A549 treated with CpdA at 1 μM for 4 hours (cell line): Measurements from ENCODE around the gene RGS19. TPM values are rescaled to one million over a fixed set of nuclear protein-coding genes. Genes with fewer than 3 reads are reported as not detected.

Experiments used
- total RNA-seq: library from RNA; stranded (reverse); fragments of 200-300 nt; extraction: Qiagen RNA extraction; gene quantifications from 5 replicates; pipeline ENCODE4 v1.2.3, GENCODE V29; 2022; ENCODE audit warnings: low read depth

RGS19 gene, protein sequence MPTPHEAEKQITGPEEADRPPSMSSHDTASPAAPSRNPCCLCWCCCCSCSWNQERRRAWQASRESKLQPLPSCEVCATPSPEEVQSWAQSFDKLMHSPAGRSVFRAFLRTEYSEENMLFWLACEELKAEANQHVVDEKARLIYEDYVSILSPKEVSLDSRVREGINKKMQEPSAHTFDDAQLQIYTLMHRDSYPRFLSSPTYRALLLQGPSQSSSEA
- total RNA-seq = 13.7 to 27.6 TPM (median 23.8 TPM) in 5 replicates

DNA sequence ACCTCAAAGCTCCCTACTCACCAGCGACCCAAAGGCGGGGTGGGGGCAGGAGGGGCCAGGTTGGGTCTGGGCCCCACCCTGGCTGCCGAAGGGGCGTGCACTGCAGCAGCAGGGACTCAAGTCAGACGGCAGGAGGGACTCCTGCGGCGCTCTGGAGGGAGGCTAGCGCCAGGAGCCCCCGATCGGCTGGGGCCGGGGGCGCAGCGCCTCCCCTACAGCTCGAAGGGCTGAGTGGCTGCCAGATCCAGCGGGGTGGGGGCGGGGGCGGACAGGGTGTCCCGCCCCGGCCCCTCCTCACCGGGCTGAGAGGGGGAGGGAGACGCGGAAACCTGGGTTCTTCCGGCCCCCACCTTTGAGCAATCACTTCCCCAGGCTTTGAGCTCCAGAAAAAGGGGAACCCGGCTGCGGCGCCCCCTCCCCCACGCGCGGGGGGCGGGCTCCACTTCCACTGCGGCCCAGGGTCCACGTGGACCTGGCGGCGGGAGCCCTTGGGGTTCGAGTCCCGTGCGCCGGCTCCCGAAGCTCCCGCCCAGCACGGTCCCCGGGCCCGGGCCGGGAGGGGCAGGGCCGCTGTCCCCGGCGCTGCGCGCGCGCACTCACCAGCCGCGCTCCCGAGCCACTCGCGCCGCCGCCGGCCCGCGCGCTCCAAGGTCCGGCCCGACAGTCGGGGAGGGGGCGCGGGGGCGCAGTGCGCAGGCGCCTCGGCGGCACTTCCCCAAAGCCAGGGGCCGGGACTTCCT lies at the start of gene RGS19:
TSS of gene RGS19 (minus strand) at position 246 of the 740 bp plus-strand sequence. CDS start 2,632 bp downstream, outside the sequence.

DNA sequence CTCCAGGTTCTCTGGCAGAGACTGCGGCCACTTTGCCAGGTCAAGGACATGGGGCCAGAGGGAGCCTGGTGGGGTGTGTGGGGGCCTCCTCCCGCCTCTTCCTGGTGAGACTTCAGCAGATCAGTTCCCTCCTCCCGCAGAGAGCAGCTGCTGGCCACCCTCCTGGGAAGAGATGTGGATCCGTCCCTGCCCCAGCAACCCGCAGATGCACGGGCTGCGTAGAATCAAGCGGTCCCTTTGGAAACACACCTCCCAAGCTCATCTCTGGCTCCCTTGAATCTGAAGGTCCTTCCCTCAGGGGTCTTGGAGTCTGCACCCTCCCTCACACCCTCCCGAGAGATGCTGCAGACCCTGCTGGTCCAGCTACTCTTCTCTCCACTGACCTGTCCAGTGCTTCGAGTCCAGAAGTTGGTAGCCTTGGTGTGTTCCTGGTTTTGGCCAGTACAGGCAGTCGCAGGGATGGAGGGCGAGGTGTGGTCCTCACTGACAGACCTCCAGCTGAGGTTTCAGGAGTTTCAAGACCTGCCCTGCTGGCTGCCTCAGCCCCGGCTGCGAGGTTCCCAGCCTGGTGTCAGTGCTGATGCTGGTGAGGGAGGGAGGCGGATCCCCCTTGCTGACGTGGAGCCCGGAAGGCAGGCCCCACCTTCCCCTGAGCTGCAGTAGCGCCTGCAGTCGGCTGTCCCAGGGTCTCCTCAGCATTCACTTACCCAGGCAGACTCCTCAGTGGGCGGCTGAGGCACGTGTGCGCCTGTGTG lies 27.8 kb upstream of the RGS19 start, which contains the start of gene NPBWR2:
TSS of gene NPBWR2 (minus strand) at position 585 of the 755 bp plus-strand sequence. CDS start 734 bp downstream, outside the sequence.

DNA sequence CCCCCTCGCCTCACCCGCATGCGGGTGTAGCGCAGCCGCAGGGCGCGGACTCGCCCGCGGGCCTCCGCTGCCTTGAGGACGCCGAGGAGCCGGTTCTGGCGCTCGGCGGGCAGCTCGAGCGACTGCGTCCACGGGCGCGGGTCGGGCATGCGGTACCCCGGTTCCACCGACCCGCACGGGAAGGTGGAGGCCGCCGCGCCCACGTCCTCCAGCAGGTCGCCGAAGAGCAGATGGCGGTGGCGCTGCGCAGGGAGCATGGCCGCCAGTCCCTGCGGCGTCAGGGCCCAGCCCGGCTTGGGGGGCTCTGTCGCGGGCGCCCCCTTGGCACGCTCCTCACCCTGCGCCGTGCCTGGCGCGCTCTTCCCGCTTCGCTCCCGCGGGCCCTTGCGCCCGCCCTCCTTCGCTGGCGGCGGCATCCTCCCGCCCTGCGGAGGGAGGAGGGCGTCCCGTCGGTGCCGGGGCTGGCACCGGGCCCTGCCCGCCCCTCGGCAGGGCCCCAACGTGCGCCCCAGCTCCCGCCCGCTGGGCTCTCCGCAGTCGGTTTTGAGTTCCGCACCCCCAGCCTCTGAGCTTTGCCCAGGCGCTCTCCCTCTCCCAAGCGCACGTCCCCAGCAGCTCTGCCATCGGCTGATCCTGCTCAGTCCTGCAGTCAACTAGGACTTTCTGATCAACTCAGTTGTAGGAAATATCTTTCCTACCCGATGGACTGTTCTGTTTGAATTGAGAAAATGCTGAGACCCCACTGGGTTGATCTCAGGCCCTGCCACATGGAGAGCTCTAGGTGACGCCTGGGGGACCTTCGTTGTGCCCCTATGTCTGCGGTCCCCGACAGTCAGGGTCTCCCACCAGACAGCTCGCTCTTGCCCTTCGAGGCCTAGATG lies 4.7 kb upstream of the RGS19 start, which contains the start of gene LKAAEAR1:
TSS of gene LKAAEAR1 (minus strand) at position 595 of the 881 bp plus-strand sequence. CDS start at position 416, 179 bp downstream.

DNA sequence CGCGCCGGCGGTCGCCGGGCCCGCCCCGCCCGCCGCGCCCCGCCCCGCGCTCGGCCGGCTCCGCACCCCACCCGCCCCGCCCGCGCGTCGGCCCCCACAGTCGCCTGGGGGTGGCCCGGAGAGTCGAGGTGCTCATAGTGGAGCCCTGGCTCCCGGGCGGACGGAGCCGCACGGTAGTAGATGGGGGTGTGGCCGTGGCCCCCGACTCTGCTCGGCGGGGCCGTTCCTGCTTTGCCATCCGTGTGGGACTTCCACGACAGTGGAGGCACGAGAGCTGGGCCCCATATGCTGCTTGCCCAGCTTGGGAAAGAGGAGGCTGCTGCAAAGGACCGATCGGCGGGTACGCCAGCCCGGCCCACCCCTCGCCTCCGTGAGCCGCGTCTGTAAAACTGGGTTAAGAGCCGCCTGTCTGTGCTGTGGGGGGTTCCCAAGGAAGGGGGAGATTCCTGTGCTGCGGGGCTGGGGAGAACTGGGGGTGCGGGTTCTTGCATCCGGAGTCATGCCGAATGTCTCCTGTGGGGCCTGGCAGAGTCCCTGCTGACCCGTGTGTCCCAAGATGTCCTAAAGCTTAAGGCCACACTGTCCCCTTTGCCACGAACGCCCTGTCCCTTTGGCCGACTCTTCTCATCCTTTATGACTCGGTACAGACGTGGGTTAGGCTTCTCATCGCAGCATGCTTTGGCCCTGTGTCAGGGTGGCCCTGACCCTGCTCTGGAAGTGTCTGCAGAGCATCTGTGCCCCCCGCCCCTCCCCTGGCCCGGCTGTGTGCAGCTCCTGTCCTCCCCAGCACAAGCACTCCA lies 895 bp upstream of the RGS19 start, which contains the start of gene OPRL1:
TSS of gene OPRL1 (plus strand) at position 70 of the 800 bp plus-strand sequence. CDS start 12,639 bp downstream, outside the sequence.

DNA sequence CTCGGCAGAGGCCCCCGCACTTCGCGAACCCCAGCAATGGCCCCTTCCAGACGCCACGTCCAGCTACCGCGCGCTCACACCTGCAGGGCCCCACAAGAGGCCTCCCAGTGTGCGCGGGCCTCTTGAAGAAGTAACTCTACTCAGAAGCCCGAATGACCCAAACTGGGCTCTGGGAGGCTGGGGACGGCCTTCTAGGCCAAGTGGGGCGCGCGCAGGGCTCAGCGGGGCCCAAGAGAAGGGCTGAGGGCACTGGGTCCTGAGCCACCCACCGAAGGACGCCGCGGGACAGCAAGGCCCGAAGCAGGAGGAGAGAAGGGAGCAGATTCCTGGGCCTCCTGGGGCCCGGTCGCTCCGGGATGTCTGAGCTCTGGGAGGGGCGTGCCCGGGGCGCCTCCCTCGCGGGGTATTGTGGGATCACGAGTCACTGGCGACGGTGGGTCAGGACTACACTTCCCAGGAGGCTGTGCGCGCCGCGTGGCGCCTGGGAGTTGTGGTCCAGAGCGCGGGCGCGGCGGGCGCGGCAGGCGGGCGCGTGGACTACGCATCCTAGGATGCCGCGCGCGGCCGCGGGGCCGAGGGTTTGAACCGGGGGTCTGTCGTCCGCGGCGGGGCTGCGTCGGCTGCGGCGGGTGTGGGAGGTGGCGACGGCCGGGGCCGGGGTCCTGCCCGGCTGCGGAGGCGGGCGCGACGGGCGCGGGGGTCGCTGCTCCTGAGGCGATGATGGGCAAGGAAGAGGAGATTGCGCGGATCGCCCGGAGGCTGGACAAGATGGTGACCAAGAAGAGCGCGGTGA lies 16.5 kb downstream of the RGS19 start, which contains the start of gene TCEA2:
TSS of gene TCEA2 (plus strand) at position 603 of the 793 bp plus-strand sequence. CDS start at position 718, 115 bp downstream.

DNA sequence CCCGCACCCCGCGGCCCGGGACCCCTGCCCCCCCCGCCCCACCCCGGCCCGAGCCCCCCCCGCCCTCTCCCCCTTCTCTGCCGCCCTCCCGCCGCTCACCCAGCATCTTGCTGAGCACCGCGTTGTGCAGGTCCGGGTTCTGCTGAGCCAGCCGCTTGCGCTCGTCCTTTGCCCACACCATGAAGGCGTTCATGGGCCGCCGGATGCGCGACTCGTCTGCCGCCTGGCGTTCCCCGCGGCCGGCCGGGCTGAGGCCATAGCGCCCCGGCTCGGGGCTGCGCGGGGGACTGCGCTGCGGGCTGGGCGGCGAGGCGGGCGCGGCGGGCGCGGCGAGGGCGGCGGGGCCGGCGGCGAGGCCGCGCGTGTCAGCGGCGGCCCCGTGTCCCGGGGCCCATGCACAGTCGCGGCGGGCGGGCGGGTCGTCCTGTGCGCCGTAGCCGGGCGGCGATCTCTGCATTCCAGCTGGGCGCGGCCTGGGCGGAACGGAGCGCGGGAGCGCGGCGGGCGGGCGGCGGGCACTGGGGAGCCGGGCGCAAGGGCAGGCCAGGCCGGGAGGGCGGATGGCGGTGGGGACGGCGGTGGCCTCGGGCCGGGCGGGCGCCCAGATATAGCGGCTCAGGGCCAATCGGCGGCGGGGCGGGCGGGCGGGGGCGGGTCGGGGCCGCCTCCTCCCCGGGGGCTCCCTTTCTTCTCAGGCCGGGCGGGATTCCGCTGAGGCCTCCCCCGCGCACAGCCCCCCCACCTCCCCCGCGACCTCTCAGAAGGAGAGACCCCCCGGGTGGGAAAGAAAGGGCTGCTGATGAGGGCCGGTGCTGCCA lies 30.0 kb downstream of the RGS19 start, which contains the start of gene SOX18:
TSS of gene SOX18 (minus strand) at position 580 of the 818 bp plus-strand sequence. CDS start at position 457, 123 bp downstream.

DNA sequence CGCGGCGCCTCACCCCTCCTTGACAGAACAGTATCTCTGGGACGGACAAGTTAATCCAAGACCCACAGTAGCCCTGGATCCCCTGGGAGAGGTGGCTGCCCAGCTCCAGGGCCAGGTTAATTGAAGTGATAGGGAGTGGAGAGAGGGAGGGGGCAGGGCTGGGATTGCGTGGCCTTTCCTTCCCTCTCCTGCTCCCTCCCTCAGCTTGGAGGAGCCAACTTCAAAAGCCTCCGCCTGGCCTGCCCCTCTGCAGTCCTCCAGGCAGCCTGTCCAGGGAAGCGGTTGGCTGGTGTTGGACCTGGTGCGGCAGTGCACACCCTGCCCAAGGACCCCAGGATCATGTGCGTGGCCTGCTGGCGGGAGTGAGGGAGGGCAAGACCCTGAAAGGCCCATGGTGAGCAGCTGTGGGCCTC lies 43.4 kb downstream of the RGS19 start, which contains the start of gene C20orf204:
TSS of gene C20orf204 (plus strand) at position 250 of the 413 bp plus-strand sequence. CDS start at position 392, 142 bp downstream.

Other genes starting within 250 kb of the RGS19 start
- 0.59 to 1.1 TPM (median 0.78 TPM) in 5 replicates for gene ZBTB46, start 248.3 kb downstream of the RGS19 start, total RNA-seq
- gene ABHD16B, start 218.0 kb downstream of the RGS19 start, total RNA-seq = 0.05 TPM in 1 of 5 replicates, not detected in the others
- gene TPD52L2, start 214.2 kb downstream of the RGS19 start, total RNA-seq = 125 to 141 TPM (median 132 TPM) in 5 replicates
- 24.9 to 32.4 TPM (median 29.2 TPM) in 5 replicates for gene DNAJC5, start 184.4 kb downstream of the RGS19 start, total RNA-seq
- 22.3 to 34.4 TPM (median 28.8 TPM) in 5 replicates for gene UCKL1, start 123.1 kb downstream of the RGS19 start, total RNA-seq
- 9.7 to 13.9 TPM (median 10.9 TPM) in 5 replicates for gene ZNF512B, start 109.6 kb downstream of the RGS19 start, total RNA-seq
- not detected in 5 replicates for gene SAMD10, start 99.9 kb downstream of the RGS19 start, total RNA-seq
- 54.8 to 58.4 TPM (median 57.1 TPM) in 5 replicates for gene PRPF6, start 98.4 kb downstream of the RGS19 start, total RNA-seq
- gene C20orf204, start 43.3 kb downstream of the RGS19 start, total RNA-seq = 0.16 to 0.57 TPM (median 0.37 TPM) in 5 replicates
- 0.58 to 2.3 TPM (median 2.2 TPM) in 5 replicates for gene SOX18, start 29.9 kb downstream of the RGS19 start, total RNA-seq
- gene TCEA2, start 16.3 kb downstream of the RGS19 start, total RNA-seq = 32.0 to 50.8 TPM (median 45.4 TPM) in 5 replicates
- gene OPRL1, start 564 bp upstream of the RGS19 start, total RNA-seq = 0.44 to 0.76 TPM (median 0.57 TPM) in 5 replicates
- 0.72 to 1.5 TPM (median 1.4 TPM) in 5 replicates for gene LKAAEAR1, start 4.9 kb upstream of the RGS19 start, total RNA-seq
- not detected in 5 replicates for gene NPBWR2, start 28.0 kb upstream of the RGS19 start, total RNA-seq
- 0.05 to 0.27 TPM (median 0.09 TPM) in 4 of 5 replicates, not detected in the other for gene MYT1, start 84.9 kb upstream of the RGS19 start, total RNA-seq
- gene PCMTD2, start 176.2 kb upstream of the RGS19 start, total RNA-seq = 9.8 to 16.4 TPM (median 13.0 TPM) in 5 replicates